Liver (tissue), 3 donors: ENCODE measurements around the gene ZFC3H1.

Experiments used
- CTCF ChIP-seq: fragments of 150-350 bp; IDR thresholded peaks from 2 replicates; pipeline ENCODE4 v1.5.1; 2017; ENCODE audit warnings: improper control_type of control experiment, low read depth, low read length; ENCODE audit not compliant: missing input control
- EGR1 ChIP-seq, 2 donors: IDR thresholded peaks; 2 replicates each; pipeline ENCODE4 v1.6.1; 2016 to 2018; ENCODE audit warnings: antibody characterized with exemption in 2 of 2, low read depth in 2 of 2
- GABPA ChIP-seq, 2 donors: IDR thresholded peaks in 1 of 2; conservative IDR thresholded peaks in 1 of 2; 2 replicates each; pipeline ENCODE4 v1.6.1; 2016; ENCODE audit warnings: antibody characterized with exemption in 2 of 2, mild to moderate bottlenecking in 1 of 2, moderate library complexity in 1 of 2
- HNF4A ChIP-seq, 2 donors: conservative IDR thresholded peaks; 2 replicates each; pipeline ENCODE4 v1.6.1; 2016; ENCODE audit warnings: antibody characterized with exemption in 2 of 2, mild to moderate bottlenecking in 2 of 2
- JUND ChIP-seq, 2 donors: IDR thresholded peaks; 2 replicates each; pipeline ENCODE4 v1.6.1; 2016; ENCODE audit warnings: antibody characterized with exemption in 2 of 2
- RAD21 ChIP-seq, 2 donors: IDR thresholded peaks; 2 replicates each; pipeline ENCODE4 v1.6.1; 2016; ENCODE audit warnings: antibody characterized with exemption in 2 of 2, mild to moderate bottlenecking in 2 of 2
- REST ChIP-seq: IDR thresholded peaks from 2 replicates; pipeline ENCODE4 v1.6.1; 2016; ENCODE audit warnings: antibody characterized with exemption, mild to moderate bottlenecking
- RXRA ChIP-seq, 2 donors: IDR thresholded peaks; 2 replicates each; pipeline ENCODE4 v1.6.1; 2017 to 2018; ENCODE audit warnings: antibody characterized with exemption in 2 of 2, mild to moderate bottlenecking in 1 of 2
- SP1 ChIP-seq: IDR thresholded peaks from 2 replicates; pipeline ENCODE4 v1.6.1; 2018; ENCODE audit warnings: antibody characterized with exemption, mild to moderate bottlenecking
- TAF1 ChIP-seq: conservative IDR thresholded peaks from 2 replicates; pipeline ENCODE4 v1.6.1; 2016; ENCODE audit warnings: antibody characterized with exemption, mild to moderate bottlenecking
- YY1 ChIP-seq: IDR thresholded peaks from 2 replicates; pipeline ENCODE4 v1.6.1; 2016; ENCODE audit warnings: antibody characterized with exemption, mild to moderate bottlenecking
- ZBTB33 ChIP-seq: IDR thresholded peaks from 2 replicates; pipeline ENCODE4 v1.6.1; 2016; ENCODE audit warnings: antibody characterized with exemption
- donor health status: healthy.
- donor health status: healthy.

GRCh38 chr12:71708658-71709057 is 45.0 kb upstream of the ZFC3H1 start:
- no peak for TF ChIP-seq EGR1 (IDR thresholded peaks at IDR 0.05; ENCODE audit: low read depth in 2 of 2)
- no peak for TF ChIP-seq CTCF
- TF ChIP-seq YY1: no peak
- TF ChIP-seq TAF1: no peak
- TF ChIP-seq GABPA (IDR thresholded peaks at IDR 0.05 in 1 of 2, conservative IDR thresholded peaks at IDR 0.05 in 1 of 2): no peak
- no peak for TF ChIP-seq HNF4A (conservative IDR thresholded peaks at IDR 0.05)
- no peak for TF ChIP-seq ZBTB33
- no peak for TF ChIP-seq RAD21 (IDR thresholded peaks at IDR 0.05)
- TF ChIP-seq SP1: no peak
- no peak for TF ChIP-seq JUND (IDR thresholded peaks at IDR 0.05)
- no peak for TF ChIP-seq REST
- TF ChIP-seq RXRA (IDR thresholded peaks at IDR 0.05): no peak
